Activated B cell treated with CpG ODN at 0.5 μM for 24 hours (primary cell): Measurements from ENCODE around the gene SNRNP48. TPM values are rescaled to one million over a fixed set of nuclear protein-coding genes. Genes with fewer than 3 reads are reported as not detected.

Experiments used
- ATAC-seq: fragments of 200-7000 bp; cut with Tn5 transposase; one replicate; pipeline ENCODE4 v1.10.0; 2021; ENCODE audit warnings: low read depth, mild to moderate bottlenecking, moderate library complexity
- CTCF ChIA-PET: fragments of 350-600 bp; sonication (Branson Sonifier 250); formaldehyde crosslinking; loops from one replicate; lab custom pipeline; 2021; ENCODE audit warnings: antibody characterized with exemption; lab: Charles Lee
- POLR2A ChIA-PET: fragments of 350-600 bp; sonication (Branson Sonifier 250); formaldehyde crosslinking; loops from one replicate; lab custom pipeline; 2021; ENCODE audit warnings: antibody characterized with exemption; lab: Charles Lee
- DNase-seq: peaks from one replicate; pipeline ENCODE4 v3.0.0; 2022
- H3K27ac Mint-ChIP-seq: one replicate; pipeline ENCODE4 v1.8.0; 2020; ENCODE audit warnings: mixed read lengths
- H3K27me3 Mint-ChIP-seq: one replicate; pipeline ENCODE4 v1.8.0; 2021; ENCODE audit warnings: mixed read lengths
- H3K36me3 Mint-ChIP-seq: one replicate; pipeline ENCODE4 v1.8.0; 2021; ENCODE audit warnings: low read depth, mixed read lengths
- H3K4me1 Mint-ChIP-seq: one replicate; pipeline ENCODE4 v1.8.0; 2021; ENCODE audit warnings: mixed read lengths
- H3K4me3 Mint-ChIP-seq: one replicate; pipeline ENCODE4 v1.8.0; 2020; ENCODE audit warnings: mild to moderate bottlenecking, mixed read lengths
- H3K9me3 Mint-ChIP-seq: one replicate; pipeline ENCODE4 v1.8.0; 2020; ENCODE audit warnings: mixed read lengths
- intact Hi-C: fragments of 100-400 bp; cut with micrococcal nuclease; formaldehyde crosslinking; loops from one replicate; pipeline ENCODE4 v1.15.1; 2024
- total RNA-seq: library from RNA; stranded (reverse); gene quantifications from 2 replicates; pipeline ENCODE4 v1.2.3, GENCODE V29; 2022
- TF ChIP-seq, protein P1 (sequence below): fragments of 200-600 bp; IDR thresholded peaks from one replicate; pipeline ENCODE4 v1.8.0; 2022; ENCODE audit warnings: antibody characterized with exemption, mild to moderate bottlenecking

The SNRNP48 gene
- total RNA-seq, 1 donor from 2014 or later: 18.7 TPM

GRCh38 chr6:7615611-7616383 is 25.8 kb downstream of the SNRNP48 start:
- ATAC-seq: peak; percentile 54
- intact Hi-C loops: loop anchor here (1.0 to 5.0 kb wide), 7 partner anchors 190 to 1059 kb away; no protein-coding TSS in a partner anchor

DNA sequence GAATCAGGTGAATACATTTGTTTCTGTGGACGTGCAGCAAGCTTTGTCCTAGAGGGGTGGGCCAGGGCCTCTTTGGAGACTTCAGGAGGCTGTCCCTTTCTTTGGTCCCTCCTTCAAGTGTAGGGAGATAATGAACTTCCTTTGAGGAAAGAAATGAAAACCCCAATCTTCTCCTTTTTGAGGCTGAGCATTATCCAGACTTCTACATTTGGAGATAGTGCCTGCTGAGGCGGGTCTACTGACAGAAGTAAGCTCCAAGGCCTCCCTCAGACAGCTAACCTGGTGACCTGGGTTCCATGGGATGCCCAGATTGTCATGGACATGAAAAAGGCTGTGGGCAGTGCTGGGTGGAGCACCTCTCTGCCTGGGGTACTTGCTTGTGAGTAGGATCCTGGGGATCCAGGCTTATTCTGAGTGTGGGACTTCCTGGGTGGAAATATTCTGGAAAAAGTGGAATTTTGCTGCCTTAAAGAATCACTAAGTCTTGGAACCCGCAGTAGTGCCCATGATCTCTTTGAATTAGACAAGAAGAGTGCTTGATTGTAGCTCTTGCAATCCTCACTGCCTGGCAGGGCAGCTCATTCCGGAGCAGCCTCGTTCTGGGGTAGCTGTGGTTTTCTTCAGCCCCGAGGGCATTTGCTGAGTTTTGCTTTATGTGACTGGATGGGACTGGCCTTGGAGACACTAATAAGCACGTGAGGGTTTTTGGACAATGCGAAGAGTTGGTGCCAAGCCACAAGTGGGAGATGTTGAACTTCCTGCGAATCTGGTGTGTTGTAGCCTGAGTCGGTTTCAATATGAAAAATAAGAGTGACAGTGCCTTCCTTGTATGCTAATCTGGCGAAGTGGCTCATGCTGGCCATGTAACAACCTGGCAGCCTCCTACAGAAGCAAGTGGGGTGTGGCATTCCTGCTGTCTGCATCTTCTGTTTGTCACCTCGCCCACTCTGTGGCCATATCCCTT is 28.1 kb downstream of the SNRNP48 start:
- peak; percentile 18 for ATAC-seq
- TF ChIP-seq, protein P1, sequence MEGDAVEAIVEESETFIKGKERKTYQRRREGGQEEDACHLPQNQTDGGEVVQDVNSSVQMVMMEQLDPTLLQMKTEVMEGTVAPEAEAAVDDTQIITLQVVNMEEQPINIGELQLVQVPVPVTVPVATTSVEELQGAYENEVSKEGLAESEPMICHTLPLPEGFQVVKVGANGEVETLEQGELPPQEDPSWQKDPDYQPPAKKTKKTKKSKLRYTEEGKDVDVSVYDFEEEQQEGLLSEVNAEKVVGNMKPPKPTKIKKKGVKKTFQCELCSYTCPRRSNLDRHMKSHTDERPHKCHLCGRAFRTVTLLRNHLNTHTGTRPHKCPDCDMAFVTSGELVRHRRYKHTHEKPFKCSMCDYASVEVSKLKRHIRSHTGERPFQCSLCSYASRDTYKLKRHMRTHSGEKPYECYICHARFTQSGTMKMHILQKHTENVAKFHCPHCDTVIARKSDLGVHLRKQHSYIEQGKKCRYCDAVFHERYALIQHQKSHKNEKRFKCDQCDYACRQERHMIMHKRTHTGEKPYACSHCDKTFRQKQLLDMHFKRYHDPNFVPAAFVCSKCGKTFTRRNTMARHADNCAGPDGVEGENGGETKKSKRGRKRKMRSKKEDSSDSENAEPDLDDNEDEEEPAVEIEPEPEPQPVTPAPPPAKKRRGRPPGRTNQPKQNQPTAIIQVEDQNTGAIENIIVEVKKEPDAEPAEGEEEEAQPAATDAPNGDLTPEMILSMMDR: no peak
- no peak for DNase-seq
- Mint-ChIP-seq H3K9me3 (no peaks in the 10 kb centered on the region), H3K4me3 (no peak overlapping the region), H3K27me3 (peaks cover 8% of the 10 kb centered on the region), H3K36me3 (peaks cover 4% of the 10 kb centered on the region), H3K4me1 (peaks cover 8% of the 10 kb centered on the region), H3K27ac (no peak overlapping the region)
- ChIA-PET POLR2A (interaction anchor here (0.5 kb wide), 1 partner anchor 80 kb away, joined by 3 read pairs; no protein-coding TSS in a partner anchor), CTCF (interaction anchor here (5.1 kb wide), 1 partner anchor 342 kb away, joined by 56 read pairs; no protein-coding TSS in a partner anchor)
- intact Hi-C loops: loop anchor here (5.0 kb wide), 1 partner anchor 389 kb away; no protein-coding TSS in a partner anchor

More at GRCh38 chr6:7615611-7616383, 25.8 kb downstream of the SNRNP48 start:
- Mint-ChIP-seq H3K36me3 (peaks cover 21% of the 10 kb centered on the region), H3K27ac (no peak overlapping the region), H3K4me3 (no peak overlapping the region), H3K9me3 (no peaks in the 10 kb centered on the region), H3K4me1 (peaks cover 8% of the 10 kb centered on the region), H3K27me3 (peaks cover 4% of the 10 kb centered on the region)
- TF ChIP-seq, protein P1: peak; percentile 26
- ChIA-PET CTCF (interaction anchor here (0.6 to 5.1 kb wide), 7 partner anchors 12 to 1215 kb away, joined by 3 to 56 read pairs (median 4); no protein-coding TSS in a partner anchor), POLR2A (interaction anchor here (0.5 kb wide), 1 partner anchor 306 kb away, joined by 4 read pairs; no protein-coding TSS in a partner anchor)
- DNase-seq: no peak

DNA sequence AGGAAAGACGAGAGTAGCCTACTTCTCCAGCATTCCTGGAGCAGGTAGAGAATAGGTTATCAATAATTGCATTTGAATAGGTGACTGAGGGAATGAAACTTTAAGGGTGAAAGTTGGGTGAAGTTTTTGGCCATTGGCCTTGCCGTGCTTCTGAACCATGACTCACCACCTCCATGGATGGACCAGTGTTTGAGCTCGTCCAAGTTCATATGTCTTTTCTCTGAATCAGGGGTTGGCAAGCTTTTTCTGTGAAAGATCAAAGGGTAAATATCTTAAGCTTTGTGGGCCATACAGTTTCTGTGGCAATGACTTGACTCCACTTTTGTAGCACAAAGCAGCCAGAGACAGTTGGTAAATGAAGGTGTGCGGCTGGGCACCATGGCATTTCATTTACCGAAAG is 31.8 kb downstream of the SNRNP48 start:
- Mint-ChIP-seq H3K4me1 (peaks cover 2% of the 10 kb centered on the region), H3K4me3 (no peak overlapping the region), H3K36me3 (no peaks in the 10 kb centered on the region), H3K27me3 (peaks cover 8% of the 10 kb centered on the region), H3K27ac (no peak overlapping the region), H3K9me3 (no peaks in the 10 kb centered on the region)
- intact Hi-C loops: no loop called here
- DNase-seq (no peak), ATAC-seq (no peak)
- TF ChIP-seq, protein P1: no peak
- POLR2A ChIA-PET: no interaction called here
- CTCF ChIA-PET: no interaction called here

DNA sequence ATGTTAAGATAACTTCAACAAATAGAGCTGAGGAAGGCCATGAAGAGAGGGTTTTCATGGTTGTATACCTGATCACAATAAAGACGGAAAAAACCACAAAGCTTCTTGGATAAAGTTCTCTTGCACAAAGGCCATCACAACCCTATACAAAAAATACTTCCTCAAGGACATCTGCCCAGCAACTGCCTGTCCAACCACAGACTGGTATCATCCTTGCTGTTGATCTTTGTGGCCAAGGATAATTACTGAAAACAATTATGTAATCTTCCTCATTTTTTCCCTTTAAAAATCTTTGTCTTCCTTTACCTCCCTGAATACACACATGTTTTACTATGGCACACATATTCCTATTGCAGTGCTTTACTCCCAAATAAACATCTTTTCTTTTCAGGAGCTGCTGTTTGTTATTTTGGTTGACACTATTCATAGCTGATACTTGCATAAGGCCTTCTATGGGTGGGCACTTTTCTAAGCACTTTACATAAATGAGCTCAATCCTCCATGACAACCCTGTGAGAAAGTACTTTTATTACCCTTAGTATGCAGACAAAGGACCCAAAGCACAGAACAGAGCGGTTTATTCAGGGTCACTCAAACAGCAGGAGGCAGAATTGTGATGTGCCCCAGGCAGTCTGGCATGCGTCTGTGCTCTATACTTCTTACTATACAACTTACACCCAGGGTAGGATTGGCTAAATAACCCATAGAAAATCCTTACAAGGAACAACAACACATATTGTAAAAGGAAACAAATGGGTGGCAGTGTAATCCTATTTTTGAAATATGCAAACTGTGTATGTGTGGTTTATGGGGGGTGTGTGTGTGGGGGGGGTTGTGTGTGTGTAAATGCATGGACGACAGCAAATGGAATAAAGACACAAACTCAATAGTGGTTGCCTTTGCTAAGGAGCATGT is 35.1 kb downstream of the SNRNP48 start:
- H3K27me3 Mint-ChIP-seq: peaks cover 9% of the 10 kb centered on the region
- H3K9me3 Mint-ChIP-seq: no peaks in the 10 kb centered on the region
- no peak overlapping the region for H3K4me3 Mint-ChIP-seq
- ChIA-PET POLR2A (no interaction called here), CTCF (no interaction called here)
- no peak overlapping the region for H3K27ac Mint-ChIP-seq
- intact Hi-C loops: no loop called here
- H3K4me1 Mint-ChIP-seq: no peaks in the 10 kb centered on the region
- ATAC-seq: no peak
- TF ChIP-seq, protein P1: no peak
- no peak for DNase-seq
- no peaks in the 10 kb centered on the region for H3K36me3 Mint-ChIP-seq
